ENCODE measurements around the gene HEPN1.

HEPN1 gene

GRCh38 chr11:124920870-124921609, 2.0 kb downstream of the HEPN1 start:
- TF ChIP-seq USF1 (IDR thresholded peaks at IDR 0.05), result no peak
- no peak for TF ChIP-seq TCF12 (IDR thresholded peaks at IDR 0.05; ENCODE audit: low read depth)
- no peak for TF ChIP-seq NFIC (IDR thresholded peaks at IDR 0.05)
- TF ChIP-seq ZBTB7A (IDR thresholded peaks at IDR 0.05; ENCODE audit: low read depth), result no peak
- TF ChIP-seq TEAD4 (IDR thresholded peaks at IDR 0.05), result no peak
- no peak for TF ChIP-seq EP300 (IDR thresholded peaks at IDR 0.05; ENCODE audit: borderline replicate concordance)
- TF ChIP-seq MAX (IDR thresholded peaks at IDR 0.05), result no peak
- no peak for TF ChIP-seq REST (IDR thresholded peaks at IDR 0.05; ENCODE audit: low read depth)
- TF ChIP-seq RAD21 (IDR thresholded peaks at IDR 0.05; ENCODE audit: low read depth), result no peak
- TF ChIP-seq CREB1 (IDR thresholded peaks at IDR 0.05; ENCODE audit: low read depth), result no peak
- no peak for TF ChIP-seq FOXM1 (IDR thresholded peaks at IDR 0.05; ENCODE audit: borderline replicate concordance, low read depth)
- TF ChIP-seq YY1 (IDR thresholded peaks at IDR 0.05; ENCODE audit: low read depth), result no peak
- TF ChIP-seq TAF1 (IDR thresholded peaks at IDR 0.05; ENCODE audit: low read depth), result no peak

GRCh38 chr11:124922831-124923230, 3.8 kb downstream of the HEPN1 start:
- no peak for TF ChIP-seq EP300 (IDR thresholded peaks at IDR 0.05; ENCODE audit: borderline replicate concordance)
- no peak for TF ChIP-seq REST (IDR thresholded peaks at IDR 0.05; ENCODE audit: low read depth)
- TF ChIP-seq FOXM1 (IDR thresholded peaks at IDR 0.05; ENCODE audit: borderline replicate concordance, low read depth), result no peak
- no peak for TF ChIP-seq USF1 (IDR thresholded peaks at IDR 0.05)
- no peak for TF ChIP-seq CREB1 (IDR thresholded peaks at IDR 0.05; ENCODE audit: low read depth)
- TF ChIP-seq CEBPB (IDR thresholded peaks at IDR 0.05), result no peak

GRCh38 chr11:124923296-124923695, 4.2 kb downstream of the HEPN1 start:
- no peak for TF ChIP-seq MAX (IDR thresholded peaks at IDR 0.05)
- no peak for TF ChIP-seq CREB1 (IDR thresholded peaks at IDR 0.05; ENCODE audit: low read depth)
- no peak for TF ChIP-seq ZBTB7A (IDR thresholded peaks at IDR 0.05; ENCODE audit: low read depth)
- TF ChIP-seq EGR1 (IDR thresholded peaks at IDR 0.05), result no peak

- TF ChIP-seq MAX (IDR thresholded peaks at IDR 0.05), result no peak
- no peak for TF ChIP-seq ZBTB7A (IDR thresholded peaks at IDR 0.05; ENCODE audit: low read depth)
- no peak for TF ChIP-seq FOXM1 (IDR thresholded peaks at IDR 0.05; ENCODE audit: borderline replicate concordance, low read depth)
- no peak for TF ChIP-seq TAF1 (IDR thresholded peaks at IDR 0.05; ENCODE audit: low read depth)
- TF ChIP-seq CREB1 (IDR thresholded peaks at IDR 0.05; ENCODE audit: low read depth), result no peak
- TF ChIP-seq RAD21 (IDR thresholded peaks at IDR 0.05; ENCODE audit: low read depth), result no peak
- no peak for TF ChIP-seq CEBPB (IDR thresholded peaks at IDR 0.05)
- no peak for TF ChIP-seq TEAD4 (IDR thresholded peaks at IDR 0.05)
- no peak for TF ChIP-seq USF1 (IDR thresholded peaks at IDR 0.05)
- no peak for TF ChIP-seq REST (IDR thresholded peaks at IDR 0.05; ENCODE audit: low read depth)
Observed at GRCh38 chr11:124928942-124929665, 10.1 kb downstream of the HEPN1 start.
